Smooth muscle cell (in vitro differentiated cells): ENCODE results near the gene SULT1C4. TPM values are rescaled to one million over a fixed set of nuclear protein-coding genes. Genes with fewer than 3 reads are reported as not detected.
A peak's percentile ranks its signal among the peaks of the same experiment; 100 is the strongest.

ENCODE experiments used
- DNase-seq: peaks from one replicate; lab custom pipeline; 2025; ENCODE audit not compliant: unreplicated experiment; lab: John Stamatoyannopoulos, UW
- H2AFZ ChIP-seq: fragments of 200-600 bp; sonication (generic); 2 replicates; pipeline ENCODE4 v1.6.0; 2016; ENCODE audit warnings: antibody characterized with exemption, low read depth, mild to moderate bottlenecking
- H3F3A ChIP-seq: fragments of 200-600 bp; sonication (generic); 2 replicates; pipeline ENCODE4 v1.6.0; 2017; ENCODE audit warnings: antibody characterized with exemption, low read depth
- H3K27ac ChIP-seq: fragments of 200-600 bp; sonication (generic); 2 replicates; pipeline ENCODE4 v1.5.1; 2016; ENCODE audit warnings: low read depth, mild to moderate bottlenecking
- H3K27me3 ChIP-seq: fragments of 200-600 bp; sonication (generic); 2 replicates; pipeline ENCODE4 v1.6.1; 2016; ENCODE audit warnings: low read depth, mild to moderate bottlenecking
- H3K36me3 ChIP-seq: fragments of 200-600 bp; sonication (generic); 2 replicates; pipeline ENCODE4 v1.5.1; 2016; ENCODE audit warnings: low read depth
- H3K4me1 ChIP-seq: fragments of 200-600 bp; sonication (generic); 2 replicates; pipeline ENCODE4 v1.5.1; 2016; ENCODE audit warnings: low read depth
- H3K4me2 ChIP-seq: fragments of 200-600 bp; sonication (generic); 2 replicates; pipeline ENCODE4 v1.6.0; 2016; ENCODE audit warnings: mild to moderate bottlenecking
- H3K4me3 ChIP-seq: fragments of 200-600 bp; sonication (generic); 2 replicates; pipeline ENCODE4 v1.5.1; 2016; ENCODE audit warnings: mild to moderate bottlenecking
- H3K79me2 ChIP-seq: fragments of 200-600 bp; sonication (generic); 2 replicates; pipeline ENCODE4 v1.6.0; 2016; ENCODE audit warnings: low read depth, mild to moderate bottlenecking
- H3K9ac ChIP-seq: fragments of 200-600 bp; sonication (generic); 2 replicates; pipeline ENCODE4 v1.6.0; 2016; ENCODE audit warnings: low read depth
- H3K9me3 ChIP-seq: fragments of 200-600 bp; sonication (generic); replicated peaks from 2 replicates; pipeline ENCODE4 v1.5.1; 2016; ENCODE audit warnings: low read depth
- H4K20me1 ChIP-seq: fragments of 200-600 bp; sonication (generic); 2 replicates; pipeline ENCODE4 v1.6.0; 2016; ENCODE audit warnings: low read depth
- WGBS: methylation state at CpG from one replicate; pipeline ENCODE4 v1.1.7; 2016; ENCODE audit warnings: low lambda C conversion rate; 5-methylcytosine and 5-hydroxymethylcytosine counted together
- polyA plus RNA-seq: library from polyadenylated mRNA; unstranded; fragments of >200 nt; fragmentation: Nextera tagmentation; extraction: Ambion mirVana; gene quantifications from 2 replicates; pipeline ENCODE4 v1.2.1, GENCODE V29; 2016
- total RNA-seq: library from RNA; depleted of rRNA; stranded (reverse); fragments of >200 nt; gene quantifications from 2 replicates; pipeline ENCODE4 v1.2.3, GENCODE V29; 2014
- TF ChIP-seq, protein P1 (sequence below): fragments of 200-600 bp; sonication (generic); IDR thresholded peaks from 2 replicates; pipeline ENCODE4 v1.5.1; 2017; ENCODE audit warnings: borderline replicate concordance, mild to moderate bottlenecking, antibody characterized with exemption; ENCODE audit not compliant: insufficient read depth, poor library complexity, severe bottlenecking

Gene SULT1C4
- total and polyA plus RNA-seq, 2 experiments from 2014 or later = 4.7 to 9.2 TPM

- Histone ChIP-seq H3K36me3 (no peaks in the 10 kb centered on the region), H3K27ac (peak overlapping the region; percentile 63), H2AFZ (no peak overlapping the region), H3K9ac (peak overlapping the region; percentile 23), H3K79me2 (no peaks in the 10 kb centered on the region), H3K4me2 (no peak overlapping the region), H3K27me3 (no peaks in the 10 kb centered on the region), H4K20me1 (no peaks in the 10 kb centered on the region), H3K4me1 (no peaks in the 10 kb centered on the region), H3F3A (no peaks in the 10 kb centered on the region), H3K4me3 (no peak overlapping the region), H3K9me3 (no peaks in the 10 kb centered on the region)
- TF ChIP-seq, protein P1, sequence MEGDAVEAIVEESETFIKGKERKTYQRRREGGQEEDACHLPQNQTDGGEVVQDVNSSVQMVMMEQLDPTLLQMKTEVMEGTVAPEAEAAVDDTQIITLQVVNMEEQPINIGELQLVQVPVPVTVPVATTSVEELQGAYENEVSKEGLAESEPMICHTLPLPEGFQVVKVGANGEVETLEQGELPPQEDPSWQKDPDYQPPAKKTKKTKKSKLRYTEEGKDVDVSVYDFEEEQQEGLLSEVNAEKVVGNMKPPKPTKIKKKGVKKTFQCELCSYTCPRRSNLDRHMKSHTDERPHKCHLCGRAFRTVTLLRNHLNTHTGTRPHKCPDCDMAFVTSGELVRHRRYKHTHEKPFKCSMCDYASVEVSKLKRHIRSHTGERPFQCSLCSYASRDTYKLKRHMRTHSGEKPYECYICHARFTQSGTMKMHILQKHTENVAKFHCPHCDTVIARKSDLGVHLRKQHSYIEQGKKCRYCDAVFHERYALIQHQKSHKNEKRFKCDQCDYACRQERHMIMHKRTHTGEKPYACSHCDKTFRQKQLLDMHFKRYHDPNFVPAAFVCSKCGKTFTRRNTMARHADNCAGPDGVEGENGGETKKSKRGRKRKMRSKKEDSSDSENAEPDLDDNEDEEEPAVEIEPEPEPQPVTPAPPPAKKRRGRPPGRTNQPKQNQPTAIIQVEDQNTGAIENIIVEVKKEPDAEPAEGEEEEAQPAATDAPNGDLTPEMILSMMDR = no peak
- WGBS = 80% methylated on average over 4 of the region's 4 CpGs
- no peak for DNase-seq
Observed at GRCh38 chr2:108404784-108405397, 27.1 kb downstream of the SULT1C4 start.

- H3K27ac ChIP-seq = no peak overlapping the region
- no peak overlapping the region for H3K4me2 ChIP-seq
- no peaks in the 10 kb centered on the region for H4K20me1 ChIP-seq
- H3K4me3 ChIP-seq = no peak overlapping the region
- no peaks in the 10 kb centered on the region for H3F3A ChIP-seq
- H3K9ac ChIP-seq = no peak overlapping the region
- no peaks in the 10 kb centered on the region for H3K36me3 ChIP-seq
- DNase-seq = no peak
- TF ChIP-seq, protein P1 = no peak
- no peaks in the 10 kb centered on the region for H3K27me3 ChIP-seq
- H3K9me3 ChIP-seq = no peaks in the 10 kb centered on the region
- no peak overlapping the region for H2AFZ ChIP-seq
- 89% methylated on average over 6 of the region's 6 CpGs for WGBS
- no peaks in the 10 kb centered on the region for H3K4me1 ChIP-seq
- no peaks in the 10 kb centered on the region for H3K79me2 ChIP-seq
Observed at GRCh38 chr2:108407864-108408729, 30.3 kb downstream of the SULT1C4 start.

DNA sequence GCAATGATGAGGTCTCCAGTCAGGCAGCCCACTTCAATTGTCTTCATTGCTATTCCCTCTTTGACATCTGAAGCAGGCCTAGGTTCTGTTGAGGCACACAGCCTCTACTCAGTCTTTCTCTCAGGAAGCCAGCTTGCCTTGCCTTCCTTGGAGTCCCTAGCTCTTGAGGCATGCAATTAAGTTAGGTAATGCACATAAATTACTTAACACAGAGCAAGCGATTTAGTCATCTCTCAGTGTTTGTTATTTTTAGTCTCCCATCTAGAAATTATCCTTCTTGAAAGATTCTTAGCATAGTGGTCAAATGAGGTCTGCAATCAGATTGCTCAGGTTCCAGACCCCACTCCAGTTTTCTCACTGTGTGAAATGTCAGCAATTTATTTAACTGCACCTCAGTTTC, 32.0 kb downstream of the SULT1C4 start:
- H3K9me3 ChIP-seq = no peaks in the 10 kb centered on the region
- no peaks in the 10 kb centered on the region for H4K20me1 ChIP-seq
- no peaks in the 10 kb centered on the region for H3K79me2 ChIP-seq
- no peak overlapping the region for H2AFZ ChIP-seq
- no peak overlapping the region for H3K4me3 ChIP-seq
- no peaks in the 10 kb centered on the region for H3K36me3 ChIP-seq
- no peaks in the 10 kb centered on the region for H3F3A ChIP-seq
- H3K27ac ChIP-seq = no peak overlapping the region
- DNase-seq = no peak
- no peak overlapping the region for H3K4me2 ChIP-seq
- no peaks in the 10 kb centered on the region for H3K27me3 ChIP-seq
- WGBS = 50% methylated on average over 1 of the region's 1 CpG
- no peak overlapping the region for H3K9ac ChIP-seq
- no peaks in the 10 kb centered on the region for H3K4me1 ChIP-seq
- TF ChIP-seq, protein P1 = no peak
